GM12891 (cell line): Measurements from ENCODE around the gene PLXND1.

Experiments used
- PAX5 ChIP-seq: IDR thresholded peaks from 2 replicates; pipeline ENCODE4 v1.6.1; 2011; ENCODE audit warnings: low read length, moderate library complexity, mild to moderate bottlenecking; ENCODE audit not compliant: insufficient read depth, severe bottlenecking
- POLR2A ChIP-seq: IDR thresholded peaks from 2 replicates; pipeline ENCODE4 v1.6.1; 2011; ENCODE audit warnings: low read depth, low read length, control low read depth
- POLR2AphosphoS5 ChIP-seq: IDR thresholded peaks from 2 replicates; pipeline ENCODE4 v1.6.1; 2011; ENCODE audit warnings: low read depth, low read length, control low read depth
- POU2F2 ChIP-seq: IDR thresholded peaks from 2 replicates; pipeline ENCODE4 v1.6.1; 2011; ENCODE audit warnings: low read depth, mild to moderate bottlenecking, control low read depth, low read length, moderate library complexity
- SPI1 ChIP-seq: IDR thresholded peaks from 2 replicates; pipeline ENCODE4 v1.6.1; 2011; ENCODE audit warnings: low read depth, low read length, control low read depth
- TAF1 ChIP-seq: IDR thresholded peaks from 2 replicates; pipeline ENCODE4 v1.6.1; 2011; ENCODE audit warnings: low read depth, low read length, control low read depth

GRCh38 chr3:129606636-129607390 lies at the start of gene PLXND1:
- TF ChIP-seq POLR2AphosphoS5: no peak
- no peak for TF ChIP-seq POLR2A
- TF ChIP-seq SPI1: no peak
- no peak for TF ChIP-seq POU2F2
- no peak for TF ChIP-seq TAF1
- TF ChIP-seq PAX5: no peak
